Neural cell (in vitro differentiated cells): ENCODE results near the gene KCNQ5. TPM values are rescaled to one million over a fixed set of nuclear protein-coding genes. Genes with fewer than 3 reads are reported as not detected.

Experiments used
- H2AFZ ChIP-seq: fragments of 200-600, 300-800 bp; sonication (generic), shearing (Covaris generic); 2 replicates; pipeline ENCODE4 v1.6.0; 2014; ENCODE audit warnings: low read depth, mild to moderate bottlenecking, antibody characterized with exemption, low read length, moderate library complexity
- H3F3A ChIP-seq: fragments of 200-600 bp; shearing (Covaris generic); 2 replicates; pipeline ENCODE4 v1.6.1; 2016; ENCODE audit warnings: mild to moderate bottlenecking, moderate library complexity, mixed read lengths, antibody characterized with exemption, low read length; ENCODE audit not compliant: insufficient read depth, poor library complexity, severe bottlenecking
- H3K27ac ChIP-seq: fragments of 200-600, 300-800 bp; sonication (generic), shearing (Covaris generic); 2 replicates; pipeline ENCODE4 v1.5.1; 2014; ENCODE audit warnings: mild to moderate bottlenecking, low read length, moderate library complexity
- H3K27me3 ChIP-seq: fragments of 300-800, 200-600 bp; sonication (generic), shearing (Covaris generic); 2 replicates; pipeline ENCODE4 v1.6.0; 2014; ENCODE audit warnings: mild to moderate bottlenecking, low read depth, low read length, moderate library complexity; ENCODE audit not compliant: insufficient read depth
- H3K36me3 ChIP-seq: fragments of 300-800, 200-600 bp; sonication (generic), shearing (Covaris generic); 2 replicates; pipeline ENCODE4 v1.5.1; 2014; ENCODE audit warnings: mild to moderate bottlenecking, antibody characterized with exemption, low read length, moderate library complexity; ENCODE audit not compliant: insufficient read depth
- H3K4me2 ChIP-seq: fragments of 300-800, 200-600 bp; sonication (generic), shearing (Covaris generic); 2 replicates; pipeline ENCODE4 v1.6.0; 2014; ENCODE audit warnings: mild to moderate bottlenecking, low read length
- H3K4me3 ChIP-seq: fragments of 300-800, 200-600 bp; sonication (generic), shearing (Covaris generic); 2 replicates; pipeline ENCODE4 v1.5.1; 2014; ENCODE audit warnings: mild to moderate bottlenecking, low read length, moderate library complexity
- H3K79me2 ChIP-seq: fragments of 200-600 bp; shearing (Covaris generic); replicated peaks from 2 replicates; pipeline ENCODE4 v1.6.0; 2014; ENCODE audit warnings: mild to moderate bottlenecking, low read length, moderate library complexity; ENCODE audit not compliant: insufficient read depth
- H3K9ac ChIP-seq: fragments of 300-800, 200-600 bp; sonication (generic), shearing (Covaris generic); 2 replicates; pipeline ENCODE4 v1.6.1; 2016; ENCODE audit warnings: mild to moderate bottlenecking, low read length, mixed read lengths
- H3K9me2 ChIP-seq: fragments of 200-600 bp; shearing (Covaris generic); 2 replicates; pipeline ENCODE4 v1.6.1; 2016; ENCODE audit warnings: mild to moderate bottlenecking, low read length, mixed read lengths; ENCODE audit not compliant: insufficient read depth
- H3K9me3 ChIP-seq: fragments of 200-600, 300-800 bp; sonication (generic), shearing (Covaris generic); 2 replicates; pipeline ENCODE4 v1.6.1; 2016; ENCODE audit warnings: mild to moderate bottlenecking, mixed run types, low read length, moderate library complexity, mixed read lengths
- H4K20me1 ChIP-seq: fragments of 200-600 bp; shearing (Covaris generic); 2 replicates; pipeline ENCODE4 v1.6.1; 2016; ENCODE audit warnings: mild to moderate bottlenecking, mixed run types; ENCODE audit not compliant: insufficient read depth
- CTCF ChIP-seq: fragments of 450-650 bp; IDR thresholded peaks from 2 replicates; pipeline ENCODE4 v1.5.1; 2014; ENCODE audit warnings: antibody characterized with exemption, mild to moderate bottlenecking, moderate library complexity; ENCODE audit not compliant: poor library complexity, severe bottlenecking
- EP300 ChIP-seq: fragments of 450-650 bp; conservative IDR thresholded peaks from 2 replicates; pipeline ENCODE4 v1.6.1; 2014; ENCODE audit warnings: antibody characterized with exemption, mild to moderate bottlenecking, moderate library complexity; ENCODE audit not compliant: poor library complexity, severe bottlenecking
- EZH2 ChIP-seq: fragments of 200-600, 300-800 bp; shearing (Covaris generic), sonication (generic); IDR thresholded peaks from 2 replicates; pipeline ENCODE4 v1.6.1; 2014; ENCODE audit warnings: antibody characterized with exemption, low read length, borderline replicate concordance, mild to moderate bottlenecking; ENCODE audit not compliant: insufficient read depth, poor library complexity, severe bottlenecking
- MXI1 ChIP-seq: fragments of 450-650 bp; conservative IDR thresholded peaks from 2 replicates; pipeline ENCODE4 v1.6.1; 2014; ENCODE audit warnings: antibody characterized with exemption, mild to moderate bottlenecking; ENCODE audit not compliant: poor library complexity, severe bottlenecking
- POLR2AphosphoS5 ChIP-seq: IDR thresholded peaks from 2 replicates; pipeline ENCODE4 v1.6.1; 2012
- RAD21 ChIP-seq: fragments of 450-650 bp; conservative IDR thresholded peaks from 2 replicates; pipeline ENCODE4 v1.6.1; 2014; ENCODE audit warnings: antibody characterized with exemption, mild to moderate bottlenecking, moderate library complexity
- SMC3 ChIP-seq: fragments of 450-650 bp; conservative IDR thresholded peaks from 2 replicates; pipeline ENCODE4 v1.6.1; 2014; ENCODE audit warnings: antibody characterized with exemption, mild to moderate bottlenecking, moderate library complexity; ENCODE audit not compliant: poor library complexity
- TAF1 ChIP-seq: IDR thresholded peaks from 2 replicates; pipeline ENCODE4 v1.6.1; 2012; ENCODE audit warnings: low read depth
- polyA plus RNA-seq: library from polyadenylated mRNA; depleted of rRNA; stranded (reverse); fragments of >200 nt; gene quantifications from 2 replicates; pipeline ENCODE4 v1.2.3, GENCODE V29; 2014
- TF ChIP-seq, protein P1 (sequence below): IDR thresholded peaks from 2 replicates; pipeline ENCODE4 v1.6.1; 2012; ENCODE audit warnings: borderline replicate concordance

KCNQ5 gene
- polyA plus RNA-seq, 1 donor from 2014 or later: 0.30 TPM

GRCh38 chr6:72844614-72845013, 222.8 kb downstream of the KCNQ5 start:
- no peaks in the 10 kb centered on the region for H4K20me1 ChIP-seq
- H3K4me2 ChIP-seq: no peak overlapping the region
- no peak overlapping the region for H2AFZ ChIP-seq
- H3K27ac ChIP-seq: no peak overlapping the region
- H3K36me3 ChIP-seq: no peaks in the 10 kb centered on the region
- no peaks in the 10 kb centered on the region for H3K9me2 ChIP-seq
- TF ChIP-seq POLR2AphosphoS5: no peak
- TF ChIP-seq SMC3: no peak
- H3F3A ChIP-seq: no peaks in the 10 kb centered on the region
- H3K27me3 ChIP-seq: no peaks in the 10 kb centered on the region
- no peak overlapping the region for H3K4me3 ChIP-seq
- no peaks in the 10 kb centered on the region for H3K9me3 ChIP-seq
- no peak overlapping the region for H3K9ac ChIP-seq
- H3K79me2 ChIP-seq: no peaks in the 10 kb centered on the region

- no peaks in the 10 kb centered on the region for H3K9me2 ChIP-seq
- H3F3A ChIP-seq: no peaks in the 10 kb centered on the region
- H2AFZ ChIP-seq: no peak overlapping the region
- H3K4me3 ChIP-seq: no peak overlapping the region
- H3K9ac ChIP-seq: no peak overlapping the region
- H3K9me3 ChIP-seq: no peaks in the 10 kb centered on the region
- no peak overlapping the region for H3K4me2 ChIP-seq
- no peak overlapping the region for H3K27ac ChIP-seq
- H3K27me3 ChIP-seq: no peaks in the 10 kb centered on the region
- no peak for TF ChIP-seq RAD21
- no peak for TF ChIP-seq CTCF
- TF ChIP-seq, protein P1, sequence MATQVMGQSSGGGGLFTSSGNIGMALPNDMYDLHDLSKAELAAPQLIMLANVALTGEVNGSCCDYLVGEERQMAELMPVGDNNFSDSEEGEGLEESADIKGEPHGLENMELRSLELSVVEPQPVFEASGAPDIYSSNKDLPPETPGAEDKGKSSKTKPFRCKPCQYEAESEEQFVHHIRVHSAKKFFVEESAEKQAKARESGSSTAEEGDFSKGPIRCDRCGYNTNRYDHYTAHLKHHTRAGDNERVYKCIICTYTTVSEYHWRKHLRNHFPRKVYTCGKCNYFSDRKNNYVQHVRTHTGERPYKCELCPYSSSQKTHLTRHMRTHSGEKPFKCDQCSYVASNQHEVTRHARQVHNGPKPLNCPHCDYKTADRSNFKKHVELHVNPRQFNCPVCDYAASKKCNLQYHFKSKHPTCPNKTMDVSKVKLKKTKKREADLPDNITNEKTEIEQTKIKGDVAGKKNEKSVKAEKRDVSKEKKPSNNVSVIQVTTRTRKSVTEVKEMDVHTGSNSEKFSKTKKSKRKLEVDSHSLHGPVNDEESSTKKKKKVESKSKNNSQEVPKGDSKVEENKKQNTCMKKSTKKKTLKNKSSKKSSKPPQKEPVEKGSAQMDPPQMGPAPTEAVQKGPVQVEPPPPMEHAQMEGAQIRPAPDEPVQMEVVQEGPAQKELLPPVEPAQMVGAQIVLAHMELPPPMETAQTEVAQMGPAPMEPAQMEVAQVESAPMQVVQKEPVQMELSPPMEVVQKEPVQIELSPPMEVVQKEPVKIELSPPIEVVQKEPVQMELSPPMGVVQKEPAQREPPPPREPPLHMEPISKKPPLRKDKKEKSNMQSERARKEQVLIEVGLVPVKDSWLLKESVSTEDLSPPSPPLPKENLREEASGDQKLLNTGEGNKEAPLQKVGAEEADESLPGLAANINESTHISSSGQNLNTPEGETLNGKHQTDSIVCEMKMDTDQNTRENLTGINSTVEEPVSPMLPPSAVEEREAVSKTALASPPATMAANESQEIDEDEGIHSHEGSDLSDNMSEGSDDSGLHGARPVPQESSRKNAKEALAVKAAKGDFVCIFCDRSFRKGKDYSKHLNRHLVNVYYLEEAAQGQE: no peak
- TF ChIP-seq TAF1: no peak
- TF ChIP-seq POLR2AphosphoS5: no peak
- no peak for TF ChIP-seq EP300
- no peak for TF ChIP-seq MXI1
- TF ChIP-seq EZH2: no peak
- no peak for TF ChIP-seq SMC3
- H4K20me1 ChIP-seq: no peaks in the 10 kb centered on the region
- no peaks in the 10 kb centered on the region for H3K36me3 ChIP-seq
- no peaks in the 10 kb centered on the region for H3K79me2 ChIP-seq
Observed at GRCh38 chr6:72849346-72849745, 227.5 kb downstream of the KCNQ5 start.

GRCh38 chr6:72850040-72850439, 228.2 kb downstream of the KCNQ5 start:
- no peaks in the 10 kb centered on the region for H4K20me1 ChIP-seq
- no peak overlapping the region for H3K27ac ChIP-seq
- H3F3A ChIP-seq: no peaks in the 10 kb centered on the region
- H3K4me2 ChIP-seq: no peak overlapping the region
- no peaks in the 10 kb centered on the region for H3K9me2 ChIP-seq
- no peak for TF ChIP-seq SMC3
- TF ChIP-seq POLR2AphosphoS5: no peak
- no peak for TF ChIP-seq MXI1
- TF ChIP-seq, protein P1: no peak
- TF ChIP-seq EP300: no peak
- no peak for TF ChIP-seq EZH2
- no peak for TF ChIP-seq RAD21
- no peak for TF ChIP-seq TAF1
- no peak for TF ChIP-seq CTCF
- no peaks in the 10 kb centered on the region for H3K79me2 ChIP-seq
- no peaks in the 10 kb centered on the region for H3K36me3 ChIP-seq
- H3K9ac ChIP-seq: no peak overlapping the region
- no peaks in the 10 kb centered on the region for H3K27me3 ChIP-seq
- H3K4me3 ChIP-seq: no peak overlapping the region
- H2AFZ ChIP-seq: no peak overlapping the region
- no peaks in the 10 kb centered on the region for H3K9me3 ChIP-seq
